Left renal cortex interstitium (tissue), 4 donors: ENCODE measurements around the gene RGS7BP. TPM values are rescaled to one million over a fixed set of nuclear protein-coding genes. Genes with fewer than 3 reads are reported as not detected.

ENCODE experiments used
- DNase-seq, 4 donors: peaks; one replicate each; pipeline ENCODE4 v3.0.0-alpha.2; 2013; ENCODE audit warnings: low read depth in 4 of 4, low spot score in 2 of 4, missing footprints in 1 of 4
- polyA plus RNA-seq, 4 donors: library from polyadenylated mRNA; unstranded; fragments of 120-200 nt; gene quantifications; one replicate each; pipeline ENCODE4 v1.2.1, GENCODE V29; 2013; ENCODE audit not compliant: insufficient read length in 4 of 4

The RGS7BP gene
- polyA plus RNA-seq, 4 donors = 6.1 to 9.0 (median 7.5) TPM

DNA sequence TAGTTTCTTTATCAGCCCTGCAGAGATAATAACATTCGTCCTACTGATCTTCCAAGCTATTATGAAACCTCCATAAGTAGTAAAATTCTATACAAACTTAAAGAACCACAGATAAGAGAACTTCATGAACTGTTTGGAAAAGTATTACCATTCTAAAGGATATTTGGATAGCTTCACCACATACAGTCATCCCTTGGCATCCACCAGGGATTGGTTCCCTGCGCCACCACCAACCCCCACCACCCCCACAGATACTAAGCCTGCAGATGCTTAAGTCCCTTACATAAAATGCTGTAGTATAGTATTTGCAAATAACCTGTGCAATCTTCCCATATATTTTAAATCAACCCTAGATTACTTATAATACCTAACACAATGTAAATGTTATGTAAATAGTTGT, 123.1 kb downstream of the RGS7BP start:
- no peak for DNase-seq

DNA sequence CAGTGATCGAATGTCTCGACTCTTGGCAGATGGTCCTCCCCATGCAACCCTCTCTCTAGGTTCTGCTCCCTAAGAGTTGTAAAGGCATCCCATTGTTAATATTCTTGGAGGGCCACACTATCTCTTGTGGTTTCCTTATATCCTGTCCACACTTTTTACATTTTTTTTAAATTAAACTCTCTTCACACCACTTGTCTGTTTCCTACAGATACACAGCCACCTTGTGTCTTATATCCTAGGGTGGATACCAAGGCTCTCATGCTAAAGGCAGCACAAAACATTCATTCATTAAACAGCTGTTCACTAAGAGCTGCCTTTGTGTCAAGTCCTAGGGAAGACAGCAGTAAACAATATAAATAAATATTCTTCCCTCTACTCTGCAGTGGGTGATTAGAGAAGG, 124.0 kb downstream of the RGS7BP start:
- DNase-seq = no peak

DNA sequence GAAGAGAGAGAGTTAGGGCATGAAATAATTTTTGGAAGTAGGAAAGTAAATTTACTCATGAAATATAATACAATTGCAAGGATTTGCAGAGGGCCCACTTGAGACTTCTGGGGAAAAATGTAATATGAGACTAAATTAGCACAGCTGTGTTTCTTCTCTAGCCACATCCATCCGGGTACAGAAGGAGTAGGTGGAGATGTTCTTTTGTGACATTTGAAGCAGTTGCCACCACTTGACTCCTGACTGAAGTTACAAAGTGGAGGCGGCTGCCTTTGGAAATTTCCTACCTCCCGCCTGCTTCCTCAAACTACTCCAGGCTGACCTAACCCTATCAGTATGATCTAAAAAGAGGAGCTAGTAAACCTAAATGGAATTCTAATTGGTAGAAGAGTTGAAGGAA, 126.4 kb downstream of the RGS7BP start:
- no peak for DNase-seq

DNA sequence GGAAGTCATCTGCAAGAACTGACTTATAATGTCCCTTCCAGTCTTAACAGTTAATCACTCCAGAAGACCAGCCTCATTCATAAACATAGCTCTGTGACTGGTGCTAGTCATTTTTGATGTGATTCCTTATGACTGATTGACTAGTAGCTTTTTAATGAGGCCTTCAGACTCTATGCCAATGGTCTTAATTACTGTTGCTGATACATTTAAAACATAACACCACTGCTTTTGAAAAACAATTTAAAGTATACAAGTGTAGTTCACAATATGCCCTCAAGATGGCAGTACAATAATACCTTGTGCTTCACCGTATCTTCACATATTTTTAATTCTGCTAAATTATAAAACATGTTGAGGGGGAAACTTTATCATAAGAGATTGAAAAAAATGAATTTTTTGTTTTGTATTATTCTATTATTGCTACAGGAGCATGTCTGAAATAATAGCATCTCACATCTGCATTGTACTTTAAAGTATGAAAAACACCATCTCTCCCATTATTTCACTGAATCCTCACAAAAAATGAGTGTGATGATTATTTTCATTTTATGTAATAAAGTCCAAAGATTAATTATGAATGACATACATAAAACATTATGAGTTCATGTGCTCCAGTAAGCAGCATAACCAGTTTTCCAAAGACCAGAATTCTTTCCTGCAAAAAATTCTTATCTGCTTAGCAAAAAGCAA, 129.3 kb downstream of the RGS7BP start:
- DNase-seq = no peak

DNA sequence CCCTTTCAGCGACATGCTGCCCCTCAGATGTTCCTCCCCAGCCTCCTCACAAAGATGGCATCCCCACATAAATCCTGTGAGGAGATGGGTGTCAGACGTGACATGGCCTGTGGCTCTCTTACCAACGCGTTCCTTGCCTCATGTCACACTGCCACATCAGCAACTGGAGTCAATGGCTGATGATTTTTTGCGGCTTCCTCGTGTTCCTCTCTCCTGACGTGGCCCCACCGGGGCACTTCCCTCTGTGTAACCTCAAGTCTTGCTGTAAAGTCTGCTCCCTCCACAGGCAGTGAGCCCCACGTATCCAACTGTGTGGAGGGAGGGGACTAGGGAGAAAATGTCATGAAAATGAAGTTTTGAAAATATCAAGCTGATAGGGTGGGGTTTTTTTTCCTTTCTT, 131.3 kb downstream of the RGS7BP start:
- no peak for DNase-seq

DNA sequence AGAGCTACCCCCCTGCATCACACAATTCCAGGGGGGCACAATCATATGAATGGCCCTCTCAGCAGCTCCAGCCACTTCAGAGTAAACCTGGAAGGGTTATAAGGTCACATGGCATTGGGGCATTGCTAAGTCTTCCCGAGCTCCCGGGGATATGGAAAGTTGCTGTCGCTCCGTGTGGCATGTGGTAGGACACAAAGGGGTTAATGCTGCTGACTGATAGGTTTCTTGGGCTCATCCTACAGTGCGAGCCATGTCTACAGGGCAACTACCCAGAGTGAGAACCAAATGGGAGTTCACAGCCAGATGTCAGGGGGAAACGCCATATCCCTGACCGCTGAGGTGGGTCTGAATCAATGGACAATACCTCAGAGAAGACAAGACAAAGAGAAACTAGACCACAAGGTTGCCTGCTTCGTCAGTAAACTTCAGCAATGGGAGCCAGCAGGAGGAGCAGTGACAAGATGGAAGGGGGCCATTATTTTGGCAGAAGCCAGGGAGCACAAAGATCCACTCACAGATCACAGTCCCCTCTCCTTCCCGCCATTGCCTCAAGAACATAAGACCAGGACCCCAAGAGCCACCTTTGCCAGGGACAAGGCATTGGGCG, 132.1 kb downstream of the RGS7BP start:
- no peak for DNase-seq

DNA sequence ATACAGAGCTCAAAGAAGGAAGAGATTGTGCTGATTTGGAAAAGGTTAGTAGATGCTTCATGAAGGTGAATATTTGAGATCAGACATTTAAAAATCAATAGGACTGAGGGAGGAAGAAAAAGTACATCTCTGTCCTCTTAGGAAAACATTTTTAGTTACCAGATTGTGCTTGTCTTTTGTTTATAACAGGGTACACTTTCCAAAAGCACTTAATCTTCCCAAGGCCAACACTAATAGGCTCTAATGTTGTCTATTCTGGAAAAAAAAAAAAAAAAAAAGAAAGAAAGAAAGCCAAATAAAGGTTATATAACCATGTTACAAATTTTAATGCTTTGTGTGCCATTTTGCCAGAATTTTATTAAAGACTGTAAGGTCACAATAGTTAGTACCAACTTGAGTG, 139.0 kb downstream of the RGS7BP start:
- DNase-seq = no peak

DNA sequence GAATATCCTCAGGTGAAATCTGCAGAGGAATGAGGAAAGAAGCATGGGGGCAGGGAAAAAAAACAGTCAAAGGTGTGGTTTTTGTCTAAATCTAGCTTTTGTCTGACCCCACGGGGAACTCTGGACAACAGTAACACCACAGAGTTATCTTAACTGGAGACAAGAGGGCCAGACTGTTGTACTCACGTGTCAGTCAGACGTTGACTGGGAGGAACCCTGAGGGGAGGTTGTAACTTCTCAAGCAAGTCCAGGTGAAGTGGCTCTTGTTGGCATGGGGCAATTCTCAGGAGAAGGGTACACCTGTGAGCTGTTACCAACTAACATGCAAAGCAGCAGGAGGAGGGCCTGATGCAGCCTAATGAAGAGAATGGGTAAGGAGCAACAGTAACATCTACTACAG, 140.4 kb downstream of the RGS7BP start:
- no peak for DNase-seq

DNA sequence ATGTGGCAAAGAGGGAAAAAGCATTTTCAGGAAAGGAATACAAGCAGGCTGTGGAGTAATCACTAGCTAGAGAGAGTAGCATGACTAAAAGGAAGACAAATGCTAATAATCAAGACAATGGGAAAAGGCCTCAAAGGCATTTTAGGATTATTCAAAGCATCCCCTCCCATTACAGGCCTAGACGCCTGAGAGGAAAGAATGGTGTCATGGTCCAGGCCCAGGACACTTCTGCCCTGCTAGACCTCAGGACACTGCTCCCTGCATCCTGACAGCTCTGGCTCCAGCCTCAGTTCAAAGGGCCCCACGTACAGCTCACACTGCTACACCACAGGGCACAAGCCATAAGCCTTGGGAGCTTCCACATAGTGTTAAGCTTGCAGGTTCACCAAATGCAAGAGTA, 143.7 kb downstream of the RGS7BP start:
- no peak for DNase-seq

DNA sequence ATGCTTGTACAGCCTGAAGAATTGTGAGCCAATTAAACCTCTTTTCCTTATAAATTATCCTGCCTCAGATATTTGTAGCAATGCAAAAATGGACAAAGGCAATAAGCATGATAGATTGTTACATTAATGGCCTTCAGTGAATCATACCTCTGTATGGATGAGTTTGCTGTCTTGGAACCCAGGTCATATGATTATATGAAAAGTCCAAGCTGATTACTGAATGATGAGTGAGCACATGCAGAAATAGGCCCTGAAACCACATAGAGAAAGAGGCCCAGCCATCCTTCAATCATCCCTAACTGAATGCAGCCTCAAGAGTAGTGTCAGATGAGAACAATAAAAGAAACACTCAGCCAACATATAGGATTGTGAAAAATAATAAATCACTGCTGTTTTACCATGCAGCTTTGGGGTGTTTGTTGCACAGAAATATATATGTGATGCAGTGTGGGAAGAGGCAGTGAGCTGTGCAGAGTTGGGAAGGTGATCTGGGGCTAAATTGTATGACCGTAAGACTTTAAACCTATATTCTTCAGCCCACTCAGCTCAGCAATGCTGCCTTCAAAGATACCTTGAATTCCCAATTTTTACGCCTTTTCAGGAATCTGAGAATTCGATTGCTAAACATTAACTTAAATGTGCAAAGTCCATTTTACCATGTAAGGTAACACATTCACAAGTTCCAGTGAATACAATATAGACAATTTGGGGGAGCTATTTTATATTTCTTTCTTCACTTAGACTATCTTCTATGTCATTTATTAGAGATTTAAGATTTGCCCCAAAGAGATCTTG, 148.1 kb downstream of the RGS7BP start:
- DNase-seq = no peak

DNA sequence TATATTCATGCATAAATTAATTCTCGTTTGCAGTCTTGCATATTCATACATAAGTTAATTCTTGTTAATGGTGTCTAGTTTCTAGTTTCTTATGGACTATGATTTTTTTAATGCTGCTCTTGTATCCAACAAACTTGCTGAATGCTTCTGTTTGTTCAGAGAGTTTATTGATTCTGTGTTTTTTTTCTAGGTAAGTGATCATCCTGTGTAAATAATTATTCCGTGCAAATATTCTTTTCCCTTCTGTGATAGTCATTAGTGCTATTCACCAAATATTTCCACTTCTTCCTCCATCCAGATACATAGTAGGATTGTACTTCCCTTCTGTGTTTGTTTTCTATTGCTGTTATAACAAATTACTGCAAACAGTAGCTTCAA, 148.7 kb downstream of the RGS7BP start:
- DNase-seq = no peak

DNA sequence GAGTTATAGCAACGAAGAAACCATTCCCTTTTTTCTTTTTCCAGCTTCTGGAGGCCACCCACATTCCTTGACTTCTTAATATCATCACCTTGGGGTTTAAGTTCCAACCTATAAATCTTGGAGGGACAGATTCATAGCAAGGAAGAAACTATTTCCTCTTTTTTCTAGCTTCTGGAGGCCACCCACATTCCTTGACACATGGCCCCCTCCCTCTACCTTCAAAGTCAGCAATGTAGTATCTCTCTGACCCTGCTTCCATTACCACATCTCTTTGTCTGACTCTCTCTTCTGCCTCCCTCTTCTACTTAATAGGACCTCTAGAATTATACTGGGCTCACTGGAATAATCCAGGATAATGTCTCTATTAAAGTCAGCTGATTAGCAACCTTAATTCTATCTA, 149.8 kb downstream of the RGS7BP start:
- no peak for DNase-seq

DNA sequence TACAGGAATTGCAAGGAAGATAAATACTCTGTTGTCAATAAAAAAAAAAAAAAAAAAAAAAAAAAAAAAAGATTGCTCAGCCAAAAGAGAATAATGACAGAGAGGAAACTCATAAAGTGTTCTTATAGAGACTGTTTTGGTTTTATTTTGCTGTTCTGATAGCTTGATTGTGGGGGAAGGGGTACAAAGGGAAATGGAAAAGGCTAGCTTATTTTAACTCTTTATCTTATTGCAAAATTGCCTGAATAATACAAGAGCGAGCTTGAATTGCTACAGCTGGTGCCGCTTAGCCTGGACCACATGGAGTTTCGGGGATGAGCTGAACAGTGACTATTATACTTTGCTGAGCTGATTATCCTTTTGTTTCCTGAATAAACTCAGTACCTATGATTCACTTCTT, 153.5 kb downstream of the RGS7BP start:
- DNase-seq = no peak

Other genes with a start within 250 kb of the RGS7BP start
- gene SHISAL2B, start 184.5 kb downstream of the RGS7BP start, polyA plus RNA-seq = not detected